HUES64 (cell line): Measurements from ENCODE around the gene LRRC72. TPM values are rescaled to one million over a fixed set of nuclear protein-coding genes. Genes with fewer than 3 reads are reported as not detected.

ENCODE experiments used
- H3K27ac ChIP-seq: 2 replicates; pipeline ENCODE4 v1.7.0; 2013; ENCODE audit warnings: low read depth, low read length, inconsistent platforms
- H3K27me3 ChIP-seq: 2 replicates; pipeline ENCODE4 v1.6.1; 2013; ENCODE audit warnings: mild to moderate bottlenecking, low read length; ENCODE audit not compliant: insufficient read depth
- H3K36me3 ChIP-seq: 2 replicates; pipeline ENCODE4 v1.6.1; 2013; ENCODE audit warnings: mild to moderate bottlenecking, low read length; ENCODE audit not compliant: insufficient read depth
- H3K4me1 ChIP-seq: 2 replicates; pipeline ENCODE4 v1.6.1; 2013; ENCODE audit warnings: mild to moderate bottlenecking, low read length, moderate library complexity; ENCODE audit not compliant: insufficient read depth
- H3K4me3 ChIP-seq: 2 replicates; pipeline ENCODE4 v1.5.1; 2013; ENCODE audit warnings: mild to moderate bottlenecking, low read length, moderate library complexity
- H3K9ac ChIP-seq: 2 replicates; pipeline ENCODE4 v1.6.1; 2013; ENCODE audit warnings: mild to moderate bottlenecking, low read depth, low read length
- H3K9me3 ChIP-seq: 2 replicates; pipeline ENCODE4 v1.6.1; 2013; ENCODE audit warnings: low read depth, low read length; ENCODE audit not compliant: insufficient read depth
- WGBS: fragments of 150-250, 120-280 bp; methylation state at CpG from one replicate; pipeline ENCODE4 v1.1.7; 2013; ENCODE audit warnings: missing lambda C conversion rate; 5-methylcytosine and 5-hydroxymethylcytosine counted together
- polyA plus RNA-seq, 2 experiments: library from polyadenylated mRNA; stranded (reverse); fragments of 50-300 nt; gene quantifications; one replicate each; pipeline ENCODE4 v1.2.3, GENCODE V29; 2013

LRRC72 gene
- polyA plus RNA-seq (2013, experiment 1 of 2), result not detected
- not detected for polyA plus RNA-seq (2013, experiment 2 of 2)

DNA sequence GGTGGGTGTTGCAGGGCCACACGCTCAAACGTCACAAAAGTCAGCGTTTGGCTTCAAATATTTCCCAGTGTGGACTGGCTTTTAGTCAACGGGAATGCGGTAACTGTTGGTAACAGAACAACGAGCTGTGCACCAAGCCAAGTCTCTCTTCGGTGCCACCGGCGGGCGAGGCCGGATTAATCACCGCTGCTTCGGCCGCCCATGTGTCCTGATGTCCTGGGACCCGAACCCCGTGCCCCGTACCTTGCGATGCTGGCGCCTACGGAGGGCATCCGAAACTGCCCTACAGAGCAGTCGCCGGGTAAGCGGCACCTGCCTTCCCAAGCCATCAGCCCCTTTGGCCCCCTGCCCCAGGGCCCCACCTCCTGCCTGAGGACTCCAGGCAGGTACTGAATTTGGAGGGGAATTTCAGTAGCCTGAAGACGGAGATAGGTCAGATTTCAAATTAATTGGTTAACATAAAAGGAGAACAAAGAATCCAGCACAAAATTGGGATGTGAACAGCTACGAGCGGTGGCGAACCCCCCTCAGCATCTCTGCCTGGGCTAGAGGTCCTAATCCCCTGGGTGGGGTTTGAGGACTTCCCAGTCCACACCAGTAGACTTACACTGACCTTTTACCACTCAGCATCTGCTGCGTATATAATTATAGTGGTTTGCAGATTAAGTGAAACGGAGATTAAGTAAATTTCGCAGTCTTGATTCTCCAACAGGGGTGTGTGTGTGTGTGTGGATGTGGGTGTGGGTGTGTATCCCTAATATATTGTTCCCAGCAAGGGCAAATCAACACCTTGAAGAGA, at the start of gene LRRC72:
TSS of gene LRRC72 (plus strand) at position 84 of the 799 bp plus-strand sequence. CDS start at position 212, 128 bp downstream.
- WGBS, result 96% methylated on average over 31 of the region's 31 CpGs
- no peak within 1 kb of the TSS for H3K27ac ChIP-seq
- no peaks in the 10 kb centered on the region for H3K9me3 ChIP-seq
- H3K9ac ChIP-seq, result no peak within 1 kb of the TSS
- H3K4me3 ChIP-seq, result no peak within 1 kb of the TSS
- no peaks in the 10 kb centered on the region for H3K36me3 ChIP-seq
- H3K27me3 ChIP-seq, result no peaks in the 10 kb centered on the region
- no peaks in the 10 kb centered on the region for H3K4me1 ChIP-seq

DNA sequence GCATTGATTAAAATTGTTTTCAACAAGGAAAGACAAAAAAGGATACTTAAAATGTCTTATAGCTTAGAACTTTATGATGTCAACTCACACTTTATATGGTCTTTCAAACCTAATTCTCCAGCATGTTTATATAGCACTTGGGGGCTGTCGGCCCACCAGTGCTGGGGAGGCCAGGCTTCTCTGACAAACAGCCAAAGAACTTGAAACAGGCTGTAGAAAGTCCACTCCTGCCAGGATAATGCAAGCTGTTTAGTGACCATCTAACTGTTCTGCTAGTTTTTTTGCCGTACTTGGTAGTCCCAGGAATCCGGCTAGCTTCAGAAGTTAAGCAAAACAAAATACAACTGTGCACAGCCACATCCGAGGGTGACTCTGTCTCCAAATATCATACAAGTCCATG, 47.5 kb upstream of the LRRC72 start:
- 93% methylated on average over 4 of the region's 4 CpGs for WGBS
- Histone ChIP-seq H3K9ac (no peak overlapping the region), H3K4me3 (no peak overlapping the region), H3K36me3 (no peaks in the 10 kb centered on the region), H3K9me3 (no peaks in the 10 kb centered on the region), H3K4me1 (peaks cover under 1% of the 10 kb centered on the region; the same call in 1 of the 2 replicates), H3K27ac (no peak overlapping the region), H3K27me3 (no peaks in the 10 kb centered on the region)

DNA sequence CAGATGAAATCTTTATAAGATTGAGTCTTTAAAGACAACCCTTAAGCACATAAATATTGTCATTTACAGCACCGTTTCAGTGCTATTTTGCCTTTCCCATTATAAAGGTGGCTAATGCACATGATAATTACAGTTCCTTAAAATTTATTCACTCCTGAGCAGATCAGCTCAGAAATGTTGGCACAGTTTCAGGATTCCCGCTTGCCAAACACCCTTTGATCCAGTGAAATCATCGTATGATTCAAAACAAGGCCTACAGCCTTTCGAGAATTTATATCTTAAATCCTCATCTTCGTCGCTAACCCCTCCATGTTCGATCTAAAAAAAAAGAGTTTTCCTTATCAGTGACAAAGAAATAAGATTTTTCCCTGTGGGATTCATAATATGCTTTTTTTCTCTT, 47.0 kb upstream of the LRRC72 start:
- Histone ChIP-seq H3K4me1 (peaks cover 5% of the 10 kb centered on the region), H3K27me3 (no peaks in the 10 kb centered on the region), H3K9me3 (no peaks in the 10 kb centered on the region), H3K36me3 (no peaks in the 10 kb centered on the region), H3K4me3 (no peak overlapping the region), H3K9ac (no peak overlapping the region), H3K27ac (no peak overlapping the region)
- WGBS, result 91% methylated on average over 7 of the region's 7 CpGs

DNA sequence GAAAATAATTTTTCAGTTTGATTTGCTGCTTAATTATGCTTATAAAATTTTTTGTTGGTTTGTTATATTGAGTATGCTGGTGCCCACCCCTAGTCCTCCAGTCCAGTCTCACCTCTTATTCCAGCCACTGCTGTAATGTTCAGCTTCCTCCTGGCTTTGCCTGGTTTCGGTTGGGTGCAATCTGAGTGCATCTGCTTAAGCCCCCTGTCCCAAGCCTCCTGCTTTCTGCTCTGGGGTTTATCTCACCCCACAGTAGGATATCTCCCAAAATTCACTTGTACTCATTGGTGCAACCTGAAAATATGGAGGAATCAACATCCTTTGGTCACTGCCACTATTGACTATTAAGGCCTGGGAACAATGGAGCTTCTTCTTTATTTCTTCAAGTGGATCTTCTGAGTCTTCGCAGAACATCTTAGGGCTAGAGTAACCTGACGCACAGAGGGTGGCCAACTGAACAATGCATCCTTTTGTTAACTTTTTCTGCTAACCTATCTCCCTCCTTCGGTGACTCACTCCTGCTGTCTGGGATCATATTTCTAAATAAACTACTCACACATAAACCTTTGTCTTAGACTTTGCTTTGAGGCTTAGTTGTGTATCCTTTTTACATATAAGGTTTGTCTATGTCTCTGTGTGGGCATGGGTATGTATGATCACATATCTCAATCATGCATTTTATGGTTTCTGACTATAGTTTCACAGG, 42.0 kb upstream of the LRRC72 start:
- Histone ChIP-seq H3K27ac (no peak overlapping the region; the same call in 1 of the 2 replicates), H3K9me3 (no peaks in the 10 kb centered on the region), H3K36me3 (no peaks in the 10 kb centered on the region), H3K27me3 (no peaks in the 10 kb centered on the region), H3K4me1 (peaks cover 12% of the 10 kb centered on the region), H3K4me3 (no peak overlapping the region), H3K9ac (no peak overlapping the region)
- 53% methylated on average over 4 of the region's 4 CpGs for WGBS

DNA sequence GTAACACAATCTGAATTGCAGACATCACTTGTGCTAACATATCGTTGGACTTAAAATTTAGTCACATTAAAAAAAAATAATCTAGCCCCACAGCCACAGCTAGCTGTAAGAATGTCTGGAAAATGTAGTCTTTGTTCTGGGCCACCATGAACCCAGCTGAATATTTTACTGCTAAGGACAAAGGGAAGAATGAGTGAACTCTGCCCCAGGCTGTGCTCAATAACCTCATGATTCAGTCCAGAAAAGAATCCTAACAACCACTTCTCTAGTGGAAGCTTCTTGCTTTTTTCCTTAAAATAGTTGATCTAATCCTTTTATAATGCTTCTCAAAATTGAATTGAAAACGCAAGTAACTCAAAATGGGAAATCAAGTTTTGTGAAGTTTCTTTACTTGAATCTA, 35.5 kb upstream of the LRRC72 start:
- Histone ChIP-seq H3K9me3 (no peaks in the 10 kb centered on the region), H3K27ac (no peak overlapping the region), H3K27me3 (no peaks in the 10 kb centered on the region), H3K4me3 (no peak overlapping the region), H3K36me3 (no peaks in the 10 kb centered on the region), H3K9ac (no peak overlapping the region), H3K4me1 (peaks cover 4% of the 10 kb centered on the region; the same call in 1 of the 2 replicates)
- no CpG with 5 or more reads among the region's 2 CpGs for WGBS

DNA sequence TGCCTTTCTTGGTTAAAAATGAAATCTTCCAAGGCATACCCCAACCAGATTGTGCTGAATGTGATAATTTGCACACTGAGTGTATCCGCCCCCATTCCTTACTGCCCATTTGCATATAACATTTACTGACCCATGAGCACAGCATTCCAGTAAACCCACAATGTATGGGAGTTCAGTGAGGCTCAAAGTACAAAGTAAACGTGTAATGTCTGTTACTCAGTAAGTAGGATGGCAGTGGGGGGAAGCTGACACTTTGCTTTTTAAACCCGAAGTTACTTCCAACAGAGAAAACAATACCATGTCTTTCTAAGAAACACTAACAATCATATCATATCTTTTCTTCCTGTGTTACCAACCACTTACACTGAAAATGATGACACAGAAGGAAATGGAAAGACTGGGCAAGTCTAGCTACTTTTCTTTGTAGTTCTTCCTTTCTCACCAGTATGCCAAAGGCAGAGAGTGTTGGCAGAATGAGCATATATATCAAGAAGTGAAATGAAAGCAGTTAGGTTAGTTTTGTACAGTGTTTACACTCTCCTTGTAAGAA, 34.0 kb upstream of the LRRC72 start:
- Histone ChIP-seq H3K27ac (no peak overlapping the region), H3K36me3 (no peaks in the 10 kb centered on the region), H3K4me1 (peaks cover 4% of the 10 kb centered on the region; the same call in 1 of the 2 replicates), H3K9ac (no peak overlapping the region), H3K4me3 (no peak overlapping the region), H3K9me3 (no peaks in the 10 kb centered on the region), H3K27me3 (no peaks in the 10 kb centered on the region)
- WGBS, result 58% methylated on average over 3 of the region's 3 CpGs

DNA sequence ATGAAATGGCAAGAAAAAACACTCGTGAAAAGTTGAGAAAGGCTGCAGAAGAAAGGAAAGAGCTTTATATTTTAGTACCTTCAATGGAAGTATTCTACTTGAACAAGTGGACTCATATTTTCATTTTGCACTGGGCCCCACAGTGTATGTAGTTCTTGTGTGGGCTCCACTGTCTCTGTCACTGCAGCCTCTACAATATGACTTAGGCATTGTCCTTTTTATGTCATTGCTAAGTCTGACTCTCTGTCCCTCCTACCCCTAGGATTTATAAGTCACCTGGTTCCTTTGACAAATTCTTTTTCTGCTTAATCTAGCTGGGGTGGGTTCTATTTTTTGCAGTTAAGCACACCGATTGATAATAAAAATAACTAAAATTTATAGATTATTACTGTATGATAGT, 33.4 kb upstream of the LRRC72 start:
- Histone ChIP-seq H3K9ac (no peak overlapping the region), H3K27me3 (no peaks in the 10 kb centered on the region), H3K9me3 (no peaks in the 10 kb centered on the region), H3K4me1 (peaks cover 4% of the 10 kb centered on the region; the same call in 1 of the 2 replicates), H3K36me3 (no peaks in the 10 kb centered on the region), H3K27ac (no peak overlapping the region), H3K4me3 (no peak overlapping the region)
- WGBS, result 100% methylated on average over 1 of the region's 2 CpGs

DNA sequence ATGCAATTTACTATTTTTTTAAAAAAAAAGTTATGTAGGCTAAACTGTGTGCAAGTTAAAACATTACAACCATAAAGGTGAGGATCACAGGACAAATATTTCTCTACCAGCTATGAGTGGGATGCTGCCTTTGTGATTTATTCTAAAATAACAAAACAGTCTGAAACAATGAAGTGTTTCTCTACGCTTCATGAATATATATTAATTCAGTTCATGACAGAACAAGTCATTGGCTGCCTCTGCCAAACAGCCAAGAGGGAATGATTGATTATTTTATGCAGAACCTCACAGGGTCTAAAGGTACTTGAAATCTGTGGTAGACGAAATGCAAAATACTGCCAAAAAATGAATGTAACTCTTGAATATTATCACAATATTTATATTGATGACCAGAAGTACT, 32.1 kb upstream of the LRRC72 start:
- H3K27ac ChIP-seq, result no peak overlapping the region
- H3K36me3 ChIP-seq, result no peaks in the 10 kb centered on the region
- H3K9me3 ChIP-seq, result no peaks in the 10 kb centered on the region
- WGBS, result no CpG with 5 or more reads among the region's 2 CpGs
- H3K4me1 ChIP-seq, result peaks cover 4% of the 10 kb centered on the region; the same call in 1 of the 2 replicates
- H3K4me3 ChIP-seq, result no peak overlapping the region
- H3K9ac ChIP-seq, result no peak overlapping the region
- no peaks in the 10 kb centered on the region for H3K27me3 ChIP-seq

DNA sequence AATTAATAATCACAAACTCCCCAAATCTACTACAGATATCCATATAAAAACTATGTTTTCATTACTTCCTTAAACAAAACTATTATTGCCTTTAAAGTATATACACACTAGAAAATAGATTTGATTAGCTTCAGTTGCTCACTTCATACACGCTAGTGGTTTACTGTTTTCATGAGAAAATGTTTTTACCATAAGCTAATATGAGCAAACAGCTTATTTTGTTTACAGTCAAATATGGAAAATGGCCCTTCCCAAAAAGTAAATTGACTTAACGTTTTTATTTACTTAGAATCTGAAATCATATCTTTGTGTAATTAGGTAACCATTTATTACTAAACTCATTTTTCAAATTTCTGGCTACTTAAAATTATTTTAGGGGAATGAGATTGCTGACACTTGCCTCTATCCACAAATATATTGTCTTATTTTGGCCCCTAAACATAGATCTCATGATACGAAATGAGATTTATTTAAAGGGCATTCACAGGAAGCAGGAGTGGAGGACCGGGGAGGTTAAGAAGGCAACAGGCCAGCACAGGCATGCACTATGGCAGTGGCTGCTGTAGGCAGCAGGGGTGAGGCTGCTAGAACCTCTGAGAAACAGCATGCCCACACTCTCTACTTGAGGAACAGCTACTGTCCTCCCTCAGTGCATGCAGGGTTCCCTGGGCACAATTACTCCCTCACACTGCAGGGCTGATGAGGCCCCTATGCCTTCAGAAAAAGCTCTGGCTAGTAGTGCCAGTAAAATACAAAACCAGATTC, 31.5 kb upstream of the LRRC72 start:
- H3K36me3 ChIP-seq, result no peaks in the 10 kb centered on the region
- no peak overlapping the region for H3K4me3 ChIP-seq
- H3K9me3 ChIP-seq, result no peaks in the 10 kb centered on the region
- H3K9ac ChIP-seq, result no peak overlapping the region
- no peaks in the 10 kb centered on the region for H3K27me3 ChIP-seq
- no peak overlapping the region for H3K27ac ChIP-seq
- WGBS, result 94% methylated on average over 3 of the region's 4 CpGs
- H3K4me1 ChIP-seq, result peaks cover 4% of the 10 kb centered on the region; the same call in 1 of the 2 replicates

DNA sequence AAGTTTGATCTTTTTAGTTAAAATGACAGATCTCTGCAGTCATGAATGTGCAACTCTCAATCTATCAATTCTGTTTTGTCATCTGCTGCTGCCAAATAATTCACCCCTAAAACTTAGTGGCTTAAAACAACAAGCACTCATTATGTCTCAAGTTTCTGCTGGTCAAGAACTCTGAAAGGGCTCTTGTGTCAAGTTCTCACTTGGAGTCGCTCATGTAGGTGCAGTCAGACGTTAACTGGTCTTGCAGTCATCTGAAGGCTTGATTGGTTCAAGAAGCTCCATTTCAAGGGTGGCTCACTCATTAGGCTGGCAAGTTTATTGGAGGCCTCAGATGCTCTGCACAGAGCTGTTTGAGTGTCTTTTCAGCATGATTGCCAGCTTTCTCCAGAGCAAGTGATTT, 28.5 kb upstream of the LRRC72 start:
- no peak overlapping the region for H3K9ac ChIP-seq
- WGBS, result 90% methylated on average over 2 of the region's 2 CpGs

More for the DNA sequence above, 28.5 kb upstream of the LRRC72 start:
- Histone ChIP-seq H3K27ac (no peak overlapping the region), H3K36me3 (no peaks in the 10 kb centered on the region), H3K4me1 (no peaks in the 10 kb centered on the region), H3K4me3 (no peak overlapping the region), H3K9me3 (no peaks in the 10 kb centered on the region), H3K27me3 (no peaks in the 10 kb centered on the region)
